HCT116 (cell line): Measurements from ENCODE around the gene GPC5. TPM values are rescaled to one million over a fixed set of nuclear protein-coding genes. Genes with fewer than 3 reads are reported as not detected.

ENCODE experiments used
- ATAC-seq: fragments of 200-7000 bp; cut with Tn5 transposase; 2 replicates; pipeline ENCODE4 v1.9.1; 2020; ENCODE audit warnings: mild to moderate bottlenecking, moderate library complexity
- BruUV-seq: library from RNA; stranded (reverse); fragments of 400-500 nt; replicated peaks from 2 replicates; lab custom pipeline; 2021; lab: Mats Ljungman, UMichigan
- CTCF ChIA-PET: fragments of 300-600 bp; sonication (Branson Sonifier 250); formaldehyde crosslinking; loops from one replicate; lab custom pipeline; 2021; ENCODE audit warnings: antibody characterized with exemption; lab: Charles Lee
- POLR2A ChIA-PET: fragments of 300-600, 350-600 bp; sonication (Branson Sonifier 250); formaldehyde crosslinking; loops from one replicate; lab custom pipeline; 2021; ENCODE audit warnings: antibody characterized with exemption; lab: Charles Lee
- RAD21 ChIA-PET, 2 experiments: fragments of 300-600 bp; sonication (Branson Sonifier 250); formaldehyde crosslinking; loops; one replicate each; lab custom pipeline; 2023; ENCODE audit warnings: low total read pairs in 2 of 2; ENCODE audit not compliant: uncharacterized antibody in 2 of 2, unreplicated experiment in 2 of 2, low non-redundant PET in 1 of 2; lab: Charles Lee
- DNase-seq: peaks from one replicate; pipeline ENCODE4 v3.0.0-alpha.2; 2010; ENCODE audit warnings: low read depth, low spot score
- H2AFZ ChIP-seq: fragments of 200-600 bp; shearing (Covaris generic), sonication (generic); 2 replicates; pipeline ENCODE4 v1.6.1; 2017; ENCODE audit warnings: low read depth, mixed run types, mixed read lengths, antibody characterized with exemption, low read length; ENCODE audit not compliant: poor library complexity, severe bottlenecking
- H3K27ac ChIP-seq: 2 replicates; pipeline ENCODE4 v1.5.1; 2012; ENCODE audit warnings: low read depth, low read length
- H3K27me3 ChIP-seq: fragments of 200-600 bp; sonication (generic); 2 replicates; pipeline ENCODE4 v1.6.1; 2016; ENCODE audit warnings: mixed run types, low read length, mixed read lengths; ENCODE audit not compliant: insufficient read depth
- H3K36me3 ChIP-seq, 2 experiments: fragments of 200-500 bp in 1 of 2; fragments of 200-600 bp in 1 of 2; sonication (Bioruptor generic) in 1 of 2; sonication (generic) in 1 of 2; 2 replicates each; pipeline versions ENCODE4 v1.5.1 to v1.6.1; 2014 to 2016; ENCODE audit warnings: low read length in 2 of 2, inconsistent platforms in 1 of 2, mixed read lengths in 1 of 2, mixed run types in 1 of 2; ENCODE audit not compliant: insufficient read depth in 2 of 2, control insufficient read depth in 1 of 2
- H3K4me1 ChIP-seq, 2 experiments: fragments of 200-600 bp in 1 of 2; sonication (generic) in 1 of 2; 2 replicates each; pipeline versions ENCODE4 v1.5.1 to v1.6.1; 2012 to 2017; ENCODE audit warnings: low read length in 2 of 2, inconsistent platforms in 1 of 2, mild to moderate bottlenecking in 1 of 2, mixed read lengths in 1 of 2, mixed run types in 1 of 2, moderate library complexity in 1 of 2; ENCODE audit not compliant: insufficient read depth in 2 of 2, control insufficient read depth in 1 of 2
- H3K4me2 ChIP-seq: fragments of 200-600 bp; sonication (generic); 2 replicates; pipeline ENCODE4 v1.6.1; 2017; ENCODE audit warnings: mixed run types, low read length, mixed read lengths
- H3K4me3 ChIP-seq, 2 experiments: fragments of 200-600 bp in 1 of 2; sonication (generic) in 1 of 2; replicated peaks in 1 of 2; 2 replicates each; pipeline ENCODE4 v1.5.1; 2011 to 2016; ENCODE audit warnings: low read length in 2 of 2, control low read depth in 1 of 2, low read depth in 1 of 2, mild to moderate bottlenecking in 1 of 2, mixed read lengths in 1 of 2, mixed run types in 1 of 2
- H3K79me2 ChIP-seq: fragments of 200-600 bp; sonication (generic); 2 replicates; pipeline ENCODE4 v1.6.1; 2017; ENCODE audit warnings: mild to moderate bottlenecking, mixed run types, low read length, moderate library complexity, mixed read lengths; ENCODE audit not compliant: insufficient read depth
- H3K9ac ChIP-seq: fragments of 200-600 bp; sonication (generic); 2 replicates; pipeline ENCODE4 v1.6.1; 2016; ENCODE audit warnings: low read length, mixed read lengths
- H3K9me2 ChIP-seq: fragments of 200-600 bp; sonication (generic), shearing (Covaris generic); 2 replicates; pipeline ENCODE4 v1.6.1; 2017; ENCODE audit warnings: mixed run types, mild to moderate bottlenecking, moderate library complexity; ENCODE audit not compliant: insufficient read depth
- H3K9me3 ChIP-seq, 2 experiments: fragments of 200-500 bp in 1 of 2; fragments of 200-600 bp in 1 of 2; sonication (Bioruptor generic) in 1 of 2; sonication (generic) in 1 of 2; 2 replicates each; pipeline ENCODE4 v1.6.1; 2014 to 2017; ENCODE audit warnings: low read length in 2 of 2, mixed read lengths in 2 of 2, inconsistent platforms in 1 of 2, low read depth in 1 of 2, mild to moderate bottlenecking in 1 of 2, mixed run types in 1 of 2, moderate library complexity in 1 of 2; ENCODE audit not compliant: control insufficient read depth in 1 of 2, insufficient read depth in 1 of 2
- H4K20me1 ChIP-seq: fragments of 200-600 bp; sonication (generic), shearing (Covaris generic); 2 replicates; pipeline ENCODE4 v1.6.1; 2017; ENCODE audit warnings: mixed run types, mild to moderate bottlenecking, moderate library complexity; ENCODE audit not compliant: insufficient read depth
- CBX3 ChIP-seq: IDR thresholded peaks from 2 replicates; pipeline ENCODE4 v1.6.1; 2012; ENCODE audit warnings: low read depth
- CEBPB ChIP-seq: IDR thresholded peaks from 2 replicates; pipeline ENCODE4 v1.6.1; 2012; ENCODE audit warnings: low read depth
- EGR1 ChIP-seq: IDR thresholded peaks from 2 replicates; pipeline ENCODE4 v1.6.1; 2012; ENCODE audit warnings: low read depth
- ELF1 ChIP-seq: IDR thresholded peaks from 2 replicates; pipeline ENCODE4 v1.6.1; 2012; ENCODE audit warnings: low read depth, borderline replicate concordance
- EZH2phosphoT487 ChIP-seq: fragments of 200-600 bp; IDR thresholded peaks from 2 replicates; pipeline ENCODE4 v1.6.1; 2018; ENCODE audit warnings: antibody characterized with exemption, borderline replicate concordance
- FOSL1 ChIP-seq: IDR thresholded peaks from 2 replicates; pipeline ENCODE4 v1.6.1; 2012; ENCODE audit warnings: low read depth
- JUND ChIP-seq: IDR thresholded peaks from 2 replicates; pipeline ENCODE4 v1.6.1; 2012
- POLR2A ChIP-seq: IDR thresholded peaks from 2 replicates; pipeline ENCODE4 v1.7.0; 2011; ENCODE audit warnings: borderline replicate concordance; ENCODE audit not compliant: insufficient read depth, insufficient read length; ENCODE audit errors: extremely low read depth
- POLR2AphosphoS5 ChIP-seq: IDR thresholded peaks from 2 replicates; pipeline ENCODE4 v1.6.1; 2011; ENCODE audit warnings: mild to moderate bottlenecking, low read depth, low read length, moderate library complexity
- RAD21 ChIP-seq: IDR thresholded peaks from 2 replicates; pipeline ENCODE4 v1.6.1; 2012; ENCODE audit warnings: low read depth, mild to moderate bottlenecking
- REST ChIP-seq: IDR thresholded peaks from 2 replicates; pipeline ENCODE4 v1.6.1; 2012; ENCODE audit warnings: low read depth
- SIN3A ChIP-seq: IDR thresholded peaks from 2 replicates; pipeline ENCODE4 v1.6.1; 2012; ENCODE audit warnings: low read depth
- SP1 ChIP-seq: IDR thresholded peaks from 2 replicates; pipeline ENCODE4 v1.6.1; 2012; ENCODE audit warnings: low read depth
- SRF ChIP-seq: IDR thresholded peaks from 2 replicates; pipeline ENCODE4 v1.6.1; 2012; ENCODE audit warnings: low read depth
- TCF7L2 ChIP-seq: IDR thresholded peaks from 2 replicates; pipeline ENCODE4 v1.7.0; 2011; ENCODE audit warnings: borderline replicate concordance, inconsistent platforms; ENCODE audit not compliant: insufficient read depth, insufficient read length; ENCODE audit errors: extremely low read depth
- ZFX ChIP-seq: fragments of 450-650 bp; IDR thresholded peaks from 2 replicates; pipeline ENCODE4 v1.6.1; 2017
- ZNF274 ChIP-seq: fragments of 200-500 bp; sonication (Bioruptor generic); IDR thresholded peaks from 2 replicates; pipeline ENCODE4 v1.6.1; 2014; ENCODE audit warnings: mild to moderate bottlenecking, low read depth, low read length, inconsistent platforms
- intact Hi-C: fragments of 100-400 bp; cut with micrococcal nuclease; formaldehyde crosslinking; loops from 2 replicates; pipeline ENCODE4 v1.10.0; 2022
- total RNA-seq: library from RNA; stranded (reverse); gene quantifications from one replicate; pipeline ENCODE4 v1.2.1, GENCODE V29; 2021; ENCODE audit not compliant: unreplicated experiment
- TF ChIP-seq, protein P1 (sequence below): IDR thresholded peaks from 2 replicates; pipeline ENCODE4 v1.6.1; 2011; ENCODE audit warnings: mild to moderate bottlenecking, low read length, moderate library complexity; ENCODE audit not compliant: insufficient replicate concordance; ENCODE audit errors: extremely low read depth
- TF ChIP-seq, protein P2 (sequence below): IDR thresholded peaks from 2 replicates; pipeline ENCODE4 v1.6.1; 2012

Gene GPC5
- total RNA-seq, 1 experiment from 2014 or later = not detected

DNA sequence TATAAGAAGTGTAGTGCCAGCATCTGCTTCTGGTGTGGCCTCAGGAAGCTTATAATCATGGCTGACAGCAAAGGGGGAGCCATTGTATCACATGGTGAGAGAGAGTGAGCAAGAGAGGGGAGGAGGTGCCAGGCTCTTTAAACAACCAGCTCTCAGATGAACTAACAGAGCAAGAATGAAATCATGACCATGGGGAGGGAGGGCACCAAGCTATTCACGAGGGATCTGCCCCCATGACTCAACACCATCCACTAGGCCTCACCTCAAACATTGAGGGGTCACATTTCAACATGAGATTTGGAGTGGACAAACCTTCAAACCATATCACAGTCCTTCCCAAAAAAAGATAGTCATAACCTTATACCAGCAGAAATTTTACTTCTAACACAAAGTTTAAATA, 174.0 kb downstream of the GPC5 start:
- ChIA-PET CTCF (no interaction called here), POLR2A (no interaction called here), RAD21 (no interaction called here)
- Histone ChIP-seq H3K4me3 (no peak overlapping the region), H4K20me1 (no peaks in the 10 kb centered on the region), H3K36me3 (no peaks in the 10 kb centered on the region), H3K9me3 (peaks cover 0 to 18% of the 10 kb centered on the region in 2 experiments; a peak in 2 of 4 replicates), H3K4me2 (no peak overlapping the region), H3K4me1 (no peaks in the 10 kb centered on the region), H3K27ac (no peak overlapping the region), H3K27me3 (no peaks in the 10 kb centered on the region), H2AFZ (no peak overlapping the region), H3K9me2 (no peaks in the 10 kb centered on the region), H3K9ac (no peak overlapping the region), H3K79me2 (no peaks in the 10 kb centered on the region)
- ATAC-seq (no peak), DNase-seq (no peak)
- TF ChIP-seq EGR1 (no peak), POLR2AphosphoS5 (no peak), RAD21 (no peak), ZFX (no peak), EZH2phosphoT487 (no peak), CEBPB (no peak), SIN3A (no peak), SP1 (no peak), POLR2A (no peak), SRF (no peak), TCF7L2 (no peak), REST (no peak), CBX3 (no peak), ZNF274 (no peak), JUND (no peak), FOSL1 (no peak), ELF1 (no peak)
- TF ChIP-seq, protein P1, sequence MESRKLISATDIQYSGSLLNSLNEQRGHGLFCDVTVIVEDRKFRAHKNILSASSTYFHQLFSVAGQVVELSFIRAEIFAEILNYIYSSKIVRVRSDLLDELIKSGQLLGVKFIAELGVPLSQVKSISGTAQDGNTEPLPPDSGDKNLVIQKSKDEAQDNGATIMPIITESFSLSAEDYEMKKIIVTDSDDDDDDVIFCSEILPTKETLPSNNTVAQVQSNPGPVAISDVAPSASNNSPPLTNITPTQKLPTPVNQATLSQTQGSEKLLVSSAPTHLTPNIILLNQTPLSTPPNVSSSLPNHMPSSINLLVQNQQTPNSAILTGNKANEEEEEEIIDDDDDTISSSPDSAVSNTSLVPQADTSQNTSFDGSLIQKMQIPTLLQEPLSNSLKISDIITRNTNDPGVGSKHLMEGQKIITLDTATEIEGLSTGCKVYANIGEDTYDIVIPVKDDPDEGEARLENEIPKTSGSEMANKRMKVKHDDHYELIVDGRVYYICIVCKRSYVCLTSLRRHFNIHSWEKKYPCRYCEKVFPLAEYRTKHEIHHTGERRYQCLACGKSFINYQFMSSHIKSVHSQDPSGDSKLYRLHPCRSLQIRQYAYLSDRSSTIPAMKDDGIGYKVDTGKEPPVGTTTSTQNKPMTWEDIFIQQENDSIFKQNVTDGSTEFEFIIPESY = no peak
- TF ChIP-seq, protein P2, sequence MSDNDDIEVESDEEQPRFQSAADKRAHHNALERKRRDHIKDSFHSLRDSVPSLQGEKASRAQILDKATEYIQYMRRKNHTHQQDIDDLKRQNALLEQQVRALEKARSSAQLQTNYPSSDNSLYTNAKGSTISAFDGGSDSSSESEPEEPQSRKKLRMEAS = no peak
- intact Hi-C loops = no loop called here
- BruUV-seq = no TSS peak
